Transverse colon (tissue), 4 donors: Measurements from ENCODE around the gene MMP11. TPM values are rescaled to one million over a fixed set of nuclear protein-coding genes. Genes with fewer than 3 reads are reported as not detected.

Experiments
- DNase-seq: peaks from one replicate; pipeline ENCODE4 v3.0.0-alpha.2; 2019
- H3K27ac ChIP-seq, 4 donors: fragments of 200-600 bp; sonication (generic); 2 replicates each; pipeline ENCODE4 v1.5.1; 2016 to 2018; ENCODE audit warnings: inconsistent platforms in 4 of 4
- H3K27me3 ChIP-seq: fragments of 200-600 bp; sonication (generic); 2 replicates; pipeline ENCODE4 v1.5.1; 2017; ENCODE audit warnings: inconsistent platforms
- H3K36me3 ChIP-seq, 4 donors: fragments of 200-600 bp; sonication (generic); 2 replicates each; pipeline ENCODE4 v1.5.1; 2017 to 2019; ENCODE audit warnings: inconsistent platforms in 4 of 4
- H3K4me1 ChIP-seq, 4 donors: fragments of 200-600 bp; sonication (generic); 2 replicates each; pipeline ENCODE4 v1.5.1; 2017 to 2020; ENCODE audit warnings: inconsistent platforms in 4 of 4
- H3K4me3 ChIP-seq, 4 donors: fragments of 200-600 bp; sonication (generic); 1 replicate in 1 of 4; 2 replicates in 3 of 4; pipeline versions ENCODE4 v1.5.1 to v1.6.1; 2017 to 2019; ENCODE audit warnings: inconsistent platforms in 4 of 4
- H3K9me3 ChIP-seq, 2 donors: fragments of 200-600 bp; sonication (generic); 2 replicates each; pipeline ENCODE4 v1.5.1; 2017 to 2019; ENCODE audit warnings: inconsistent platforms in 2 of 2
- EP300 ChIP-seq: sonication (generic); formaldehyde crosslinking; IDR thresholded peaks from one replicate; pipeline ENCODE4 v1.6.1; 2017; ENCODE audit warnings: antibody characterized with exemption, low read depth
- POLR2A ChIP-seq: fragments of 450-650 bp; IDR thresholded peaks from one replicate; pipeline ENCODE4 v1.6.1; 2016; ENCODE audit warnings: antibody characterized with exemption, mild to moderate bottlenecking, moderate library complexity
- POLR2AphosphoS5 ChIP-seq, 3 donors: sonication (generic); formaldehyde crosslinking; IDR thresholded peaks; one replicate each; pipeline ENCODE4 v1.6.1; 2016; ENCODE audit warnings: antibody characterized with exemption in 3 of 3
- WGBS, 2 donors: methylation state at CpG; one replicate each; pipeline ENCODE4 v1.1.5; 2018; ENCODE audit warnings: low coverage in 1 of 2; 5-methylcytosine and 5-hydroxymethylcytosine counted together
- in situ Hi-C, 4 donors: fragments of 200-750 bp; cut with MboI; loops; one replicate each; pipeline versions ENCODE4 v1.15.0 to v1.15.1; 2017; ENCODE audit warnings: low sequenced_read_pairs in 3 of 4, low pct_ligation_motif_present in 1 of 4, low pct_unique_long_range_greater_than_20kb in 1 of 4
- intact Hi-C: fragments of 100-400 bp; cut with DNase I; formaldehyde crosslinking; loops from one replicate; pipeline ENCODE4 v1.15.1; 2023; ENCODE audit warnings: low total_unique reads
- total RNA-seq, 4 donors: library from RNA; depleted of rRNA; stranded (reverse); fragments of >200 nt; gene quantifications; one replicate each; pipeline ENCODE4 v1.1.0, GENCODE V29; 2016
- TF ChIP-seq, protein P1 (sequence below), 5 experiments: fragments of 200-600 bp in 3 of 5; fragments of 450-650 bp in 2 of 5; sonication (generic) in 3 of 5; IDR thresholded peaks; 1 replicate in 2 of 5; 2 replicates in 3 of 5; pipeline ENCODE4 v1.5.1; 2016 to 2017; ENCODE audit warnings: antibody characterized with exemption in 5 of 5, inconsistent platforms in 3 of 5, mild to moderate bottlenecking in 2 of 5, moderate library complexity in 1 of 5

MMP11 gene
- total RNA-seq, 4 donors from 2014 or later = 1.2 to 2.2 (median 1.6) TPM

- Histone ChIP-seq H3K4me3 (no peak overlapping the region), H3K27ac (peak overlapping the region in 3 of 4 donors; percentile 2 to 55 (median 14)), H3K27me3 (no peaks in the 10 kb centered on the region), H3K9me3 (no peaks in the 10 kb centered on the region), H3K36me3 (peaks cover 0 to 17% (median 8%) of the 10 kb centered on the region in 4 donors), H3K4me1 (peaks cover 15 to 49% (median 22%) of the 10 kb centered on the region in 4 donors)
- in situ Hi-C loops (no loop called here), intact Hi-C loops (no loop called here)
- TF ChIP-seq EP300 (no peak), POLR2A (no peak), POLR2AphosphoS5 (IDR thresholded peaks at IDR 0.05) (no peak)
- TF ChIP-seq, protein P1, sequence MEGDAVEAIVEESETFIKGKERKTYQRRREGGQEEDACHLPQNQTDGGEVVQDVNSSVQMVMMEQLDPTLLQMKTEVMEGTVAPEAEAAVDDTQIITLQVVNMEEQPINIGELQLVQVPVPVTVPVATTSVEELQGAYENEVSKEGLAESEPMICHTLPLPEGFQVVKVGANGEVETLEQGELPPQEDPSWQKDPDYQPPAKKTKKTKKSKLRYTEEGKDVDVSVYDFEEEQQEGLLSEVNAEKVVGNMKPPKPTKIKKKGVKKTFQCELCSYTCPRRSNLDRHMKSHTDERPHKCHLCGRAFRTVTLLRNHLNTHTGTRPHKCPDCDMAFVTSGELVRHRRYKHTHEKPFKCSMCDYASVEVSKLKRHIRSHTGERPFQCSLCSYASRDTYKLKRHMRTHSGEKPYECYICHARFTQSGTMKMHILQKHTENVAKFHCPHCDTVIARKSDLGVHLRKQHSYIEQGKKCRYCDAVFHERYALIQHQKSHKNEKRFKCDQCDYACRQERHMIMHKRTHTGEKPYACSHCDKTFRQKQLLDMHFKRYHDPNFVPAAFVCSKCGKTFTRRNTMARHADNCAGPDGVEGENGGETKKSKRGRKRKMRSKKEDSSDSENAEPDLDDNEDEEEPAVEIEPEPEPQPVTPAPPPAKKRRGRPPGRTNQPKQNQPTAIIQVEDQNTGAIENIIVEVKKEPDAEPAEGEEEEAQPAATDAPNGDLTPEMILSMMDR (IDR thresholded peaks at IDR 0.05) = no peak
- DNase-seq = no peak
- WGBS, 2 donors = 66 to 79% methylated on average over 10 to 25 of the region's 25 CpGs
Measured at GRCh38 chr22:23791738-23792645, 19.3 kb downstream of the MMP11 start.

DNA sequence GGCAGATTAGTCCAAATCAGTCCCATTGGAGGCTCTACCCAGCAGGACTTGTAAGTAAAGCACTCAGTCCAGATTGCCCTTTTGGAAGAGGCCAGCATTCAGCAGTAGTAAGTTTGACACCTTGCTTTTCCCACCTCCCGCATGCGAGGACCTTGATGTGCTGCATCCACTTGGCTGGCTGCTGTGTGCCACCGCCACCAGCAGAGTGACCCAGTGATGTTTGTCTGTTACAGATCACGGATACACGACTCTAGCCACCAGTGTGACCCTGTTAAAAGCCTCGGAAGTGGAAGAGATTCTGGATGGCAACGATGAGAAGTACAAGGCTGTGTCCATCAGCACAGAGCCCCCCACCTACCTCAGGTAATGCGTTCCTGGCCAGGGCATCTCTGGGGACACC lies 20.7 kb downstream of the MMP11 start:
- peaks cover 0 to 24% (median 8%) of the 10 kb centered on the region in 4 donors for H3K36me3 ChIP-seq

GRCh38 chr22:23796461-23796860 lies 23.8 kb downstream of the MMP11 start:
- 50 to 54% methylated on average over 2 to 5 of the region's 5 CpGs for WGBS, 2 donors
- no peak for DNase-seq
- TF ChIP-seq POLR2A = no peak
- TF ChIP-seq EP300 = no peak
- TF ChIP-seq, protein P1 (IDR thresholded peaks at IDR 0.05) = no peak
- TF ChIP-seq POLR2AphosphoS5 (IDR thresholded peaks at IDR 0.05) = no peak
- H3K4me1 ChIP-seq = peaks cover 0 to 10% (median 5%) of the 10 kb centered on the region in 4 donors
- H3K9me3 ChIP-seq = no peaks in the 10 kb centered on the region
- no peak overlapping the region for H3K27ac ChIP-seq
- intact Hi-C loops (no loop called here), in situ Hi-C loops (no loop called here)
- H3K36me3 ChIP-seq = peaks cover 0 to 42% (median 15%) of the 10 kb centered on the region in 4 donors
- no peaks in the 10 kb centered on the region for H3K27me3 ChIP-seq
- no peak overlapping the region for H3K4me3 ChIP-seq

More for the DNA sequence above, 20.7 kb downstream of the MMP11 start:
- DNase-seq = no peak
- Histone ChIP-seq H3K27me3 (no peaks in the 10 kb centered on the region), H3K4me3 (no peak overlapping the region), H3K4me1 (peaks cover 9 to 40% (median 14%) of the 10 kb centered on the region in 4 donors), H3K27ac (no peak overlapping the region), H3K9me3 (no peaks in the 10 kb centered on the region)
- in situ Hi-C loops (no loop called here), intact Hi-C loops (no loop called here)
- TF ChIP-seq, protein P1 (IDR thresholded peaks at IDR 0.05) = no peak
- TF ChIP-seq EP300 (no peak), POLR2A (no peak), POLR2AphosphoS5 (IDR thresholded peaks at IDR 0.05) (no peak)
- WGBS, 2 donors = 92% methylated on average over 8 of the region's 8 CpGs; no CpG with 5 or more reads in 1 of the 2 donors
